Tibial artery (tissue), 4 donors: ENCODE results near the gene SLC25A26.

Experiments used
- DNase-seq, 2 donors: peaks; one replicate each; pipeline ENCODE4 v3.0.0-alpha.2; 2019
- H3K27ac ChIP-seq, 2 donors: fragments of 200-600 bp; sonication (generic) in 1 of 2; 1 replicate in 1 of 2; 2 replicates in 1 of 2; pipeline ENCODE4 v1.5.1; 2018 to 2019; ENCODE audit warnings: mild to moderate bottlenecking in 1 of 2
- H3K27me3 ChIP-seq, 2 donors: fragments of 200-600 bp; sonication (generic) in 1 of 2; one replicate each; pipeline versions ENCODE4 v1.5.1 to v1.6.0; 2016 to 2019
- H3K36me3 ChIP-seq, 3 donors: fragments of 200-600 bp; sonication (generic) in 2 of 3; one replicate each; pipeline ENCODE4 v1.5.1; 2016 to 2019; ENCODE audit warnings: mild to moderate bottlenecking in 2 of 3
- H3K4me1 ChIP-seq, 4 donors: fragments of 200-600 bp; sonication (generic) in 2 of 4; 1 replicate in 3 of 4; 2 replicates in 1 of 4; pipeline ENCODE4 v1.5.1; 2016 to 2019
- H3K4me3 ChIP-seq, 2 donors: fragments of 200-600 bp; sonication (generic) in 1 of 2; 1 replicate in 1 of 2; 2 replicates in 1 of 2; pipeline ENCODE4 v1.5.1; 2018 to 2019; ENCODE audit warnings: mild to moderate bottlenecking in 2 of 2
- H3K9me3 ChIP-seq, 3 donors: fragments of 200-600 bp; sonication (generic) in 1 of 3; one replicate each; pipeline ENCODE4 v1.5.1; 2016 to 2019
- CTCF ChIP-seq, 2 experiments: fragments of 200-600 bp in 1 of 2; fragments of 450-650 bp in 1 of 2; IDR thresholded peaks; one replicate each; pipeline ENCODE4 v1.5.1; 2017 to 2019; ENCODE audit warnings: antibody characterized with exemption in 2 of 2, mild to moderate bottlenecking in 1 of 2, moderate library complexity in 1 of 2
- intact Hi-C: fragments of 100-400 bp; cut with DNase I; formaldehyde crosslinking; loops from one replicate; pipeline ENCODE4 v1.15.0; 2023; ENCODE audit warnings: low total_unique reads

Gene SLC25A26

GRCh38 chr3:66378256-66378655 is 157.5 kb downstream of the SLC25A26 start:
- Histone ChIP-seq H3K4me3 (no peak overlapping the region), H3K4me1 (peaks cover 0 to 14% (median 10%) of the 10 kb centered on the region in 4 donors), H3K27me3 (no peaks in the 10 kb centered on the region), H3K36me3 (peaks cover 62 to 78% (median 65%) of the 10 kb centered on the region in 3 donors), H3K27ac (no peak overlapping the region), H3K9me3 (no peaks in the 10 kb centered on the region)
- peak in 1 of 2 experiments; percentile 19 for TF ChIP-seq CTCF (IDR thresholded peaks at IDR 0.05)
- intact Hi-C loops = no loop called here
- no peak for DNase-seq

GRCh38 chr3:66379565-66379964 is 158.8 kb downstream of the SLC25A26 start:
- Histone ChIP-seq H3K36me3 (peaks cover 73 to 85% (median 78%) of the 10 kb centered on the region in 3 donors), H3K4me3 (no peak overlapping the region), H3K9me3 (no peaks in the 10 kb centered on the region), H3K27me3 (no peaks in the 10 kb centered on the region), H3K27ac (no peak overlapping the region), H3K4me1 (peaks cover 0 to 14% (median 10%) of the 10 kb centered on the region in 4 donors)
- intact Hi-C loops = no loop called here
- no peak for DNase-seq
- TF ChIP-seq CTCF (IDR thresholded peaks at IDR 0.05) = no peak

- no peak overlapping the region for H3K4me3 ChIP-seq
- no peaks in the 10 kb centered on the region for H3K9me3 ChIP-seq
- H3K27me3 ChIP-seq = no peaks in the 10 kb centered on the region
- no peak for DNase-seq
- intact Hi-C loops = no loop called here
- H3K4me1 ChIP-seq = peaks cover 0 to 14% (median 10%) of the 10 kb centered on the region in 4 donors
- TF ChIP-seq CTCF (IDR thresholded peaks at IDR 0.05) = no peak
- H3K36me3 ChIP-seq = peaks cover 81 to 92% (median 86%) of the 10 kb centered on the region in 3 donors
- no peak overlapping the region for H3K27ac ChIP-seq
Observed at GRCh38 chr3:66380200-66380932, 159.6 kb downstream of the SLC25A26 start.

GRCh38 chr3:66381626-66382025 is 160.8 kb downstream of the SLC25A26 start:
- intact Hi-C loops = no loop called here
- no peak for DNase-seq

GRCh38 chr3:66382142-66382541 is 161.3 kb downstream of the SLC25A26 start:
- Histone ChIP-seq H3K36me3 (peaks cover 90 to 100% (median 93%) of the 10 kb centered on the region in 3 donors), H3K27me3 (no peaks in the 10 kb centered on the region), H3K4me3 (no peak overlapping the region), H3K9me3 (no peaks in the 10 kb centered on the region), H3K4me1 (peaks cover 0 to 6% (median 1%) of the 10 kb centered on the region in 4 donors), H3K27ac (no peak overlapping the region)
- no peak for TF ChIP-seq CTCF (IDR thresholded peaks at IDR 0.05)
- intact Hi-C loops = no loop called here
- no peak for DNase-seq

More at GRCh38 chr3:66381626-66382025, 160.8 kb downstream of the SLC25A26 start:
- no peak for TF ChIP-seq CTCF (IDR thresholded peaks at IDR 0.05)
- H3K36me3 ChIP-seq = peaks cover 85 to 97% (median 97%) of the 10 kb centered on the region in 3 donors
- H3K27me3 ChIP-seq = no peaks in the 10 kb centered on the region
- H3K4me1 ChIP-seq = peaks cover 0 to 11% (median 7%) of the 10 kb centered on the region in 4 donors
- no peak overlapping the region for H3K27ac ChIP-seq
- H3K9me3 ChIP-seq = no peaks in the 10 kb centered on the region
- no peak overlapping the region for H3K4me3 ChIP-seq
